ENCODE measurements around the gene ERBB2.
A peak's percentile ranks its signal among the peaks of the same experiment; 100 is the strongest.

The ERBB2 gene

DNA sequence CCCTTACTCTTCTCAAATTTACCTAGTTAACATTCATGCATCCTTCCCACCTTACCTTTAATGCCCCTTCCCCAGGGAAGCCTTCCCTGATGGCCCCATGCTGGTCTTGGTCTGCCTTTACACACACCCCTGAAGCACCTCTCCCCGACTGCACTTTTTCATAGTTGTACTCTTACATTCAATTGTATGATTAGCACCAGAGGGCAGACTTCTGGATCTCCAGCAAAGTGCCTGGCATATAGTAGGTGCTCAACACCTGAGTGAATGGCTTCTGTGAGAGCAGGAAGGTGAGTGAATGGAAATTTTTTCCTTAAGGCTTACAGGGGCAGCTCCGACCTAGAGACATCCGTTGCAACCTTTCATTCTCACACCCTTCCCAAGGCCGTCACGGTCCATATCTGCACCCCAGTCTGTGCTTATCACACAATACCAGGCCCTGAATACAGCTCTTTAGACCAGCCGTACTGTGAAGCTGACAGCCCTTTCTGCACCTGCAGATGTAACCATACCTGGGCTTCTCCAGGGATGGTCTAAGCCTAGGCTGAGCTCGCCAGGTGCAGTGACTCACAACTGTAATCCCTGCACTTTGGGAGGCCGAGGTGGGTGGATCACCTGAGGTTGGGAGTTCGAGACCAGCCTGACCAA is 16.4 kb upstream of the ERBB2 start:
- TF ChIP-seq, protein P1, sequence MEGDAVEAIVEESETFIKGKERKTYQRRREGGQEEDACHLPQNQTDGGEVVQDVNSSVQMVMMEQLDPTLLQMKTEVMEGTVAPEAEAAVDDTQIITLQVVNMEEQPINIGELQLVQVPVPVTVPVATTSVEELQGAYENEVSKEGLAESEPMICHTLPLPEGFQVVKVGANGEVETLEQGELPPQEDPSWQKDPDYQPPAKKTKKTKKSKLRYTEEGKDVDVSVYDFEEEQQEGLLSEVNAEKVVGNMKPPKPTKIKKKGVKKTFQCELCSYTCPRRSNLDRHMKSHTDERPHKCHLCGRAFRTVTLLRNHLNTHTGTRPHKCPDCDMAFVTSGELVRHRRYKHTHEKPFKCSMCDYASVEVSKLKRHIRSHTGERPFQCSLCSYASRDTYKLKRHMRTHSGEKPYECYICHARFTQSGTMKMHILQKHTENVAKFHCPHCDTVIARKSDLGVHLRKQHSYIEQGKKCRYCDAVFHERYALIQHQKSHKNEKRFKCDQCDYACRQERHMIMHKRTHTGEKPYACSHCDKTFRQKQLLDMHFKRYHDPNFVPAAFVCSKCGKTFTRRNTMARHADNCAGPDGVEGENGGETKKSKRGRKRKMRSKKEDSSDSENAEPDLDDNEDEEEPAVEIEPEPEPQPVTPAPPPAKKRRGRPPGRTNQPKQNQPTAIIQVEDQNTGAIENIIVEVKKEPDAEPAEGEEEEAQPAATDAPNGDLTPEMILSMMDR (conservative IDR thresholded peaks at IDR 0.05; ENCODE audit: low read depth, low read length) = no peak
- DNase-seq (ENCODE audit: low read depth) = no peak
- H3K4me3 ChIP-seq (ENCODE audit: low read length) = no peak overlapping the region

DNA sequence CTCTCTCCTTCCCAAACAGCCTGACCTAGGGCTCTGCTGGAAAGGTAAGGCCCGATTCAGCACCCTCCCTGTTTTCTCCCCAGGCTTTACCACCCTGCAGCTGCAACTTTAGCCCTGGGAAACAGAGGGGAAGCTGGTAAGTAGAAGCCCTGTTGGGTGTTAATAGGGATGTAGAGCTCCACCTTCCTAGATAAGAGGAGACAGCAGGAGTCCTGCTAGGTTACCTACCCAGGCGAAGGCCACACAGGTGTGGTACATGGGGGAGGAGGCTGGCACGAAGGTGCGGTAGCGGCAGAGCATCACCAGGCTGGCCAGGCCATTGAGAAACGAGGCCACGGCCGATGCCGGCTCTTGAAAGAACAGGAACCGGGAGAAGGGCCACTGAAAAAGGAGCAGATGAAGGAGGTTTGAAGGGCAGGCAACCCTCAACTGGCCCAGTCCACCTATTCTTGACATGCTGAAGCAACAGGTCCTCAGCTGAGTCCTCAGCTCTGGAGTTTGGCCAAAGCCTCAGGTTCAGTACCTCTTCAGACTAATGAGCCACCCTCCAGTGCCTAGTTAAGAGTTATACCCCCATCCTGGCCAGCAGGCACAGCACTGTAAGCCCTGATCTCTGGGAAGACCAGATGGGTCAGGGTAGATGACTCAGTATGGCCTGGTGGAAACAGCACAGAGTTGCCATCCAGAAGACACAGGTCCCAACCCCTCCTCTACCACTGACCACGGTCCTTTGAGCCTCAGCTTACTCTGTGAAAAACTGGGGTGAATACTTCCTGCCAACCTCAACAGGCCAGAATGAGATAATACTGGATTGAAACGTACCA is 15.3 kb upstream of the ERBB2 start:
- TF ChIP-seq, protein P1 (conservative IDR thresholded peaks at IDR 0.05; ENCODE audit: low read depth, low read length) = no peak
- no peak overlapping the region for H3K4me3 ChIP-seq (ENCODE audit: low read length)
- DNase-seq (ENCODE audit: low read depth) = no peak

DNA sequence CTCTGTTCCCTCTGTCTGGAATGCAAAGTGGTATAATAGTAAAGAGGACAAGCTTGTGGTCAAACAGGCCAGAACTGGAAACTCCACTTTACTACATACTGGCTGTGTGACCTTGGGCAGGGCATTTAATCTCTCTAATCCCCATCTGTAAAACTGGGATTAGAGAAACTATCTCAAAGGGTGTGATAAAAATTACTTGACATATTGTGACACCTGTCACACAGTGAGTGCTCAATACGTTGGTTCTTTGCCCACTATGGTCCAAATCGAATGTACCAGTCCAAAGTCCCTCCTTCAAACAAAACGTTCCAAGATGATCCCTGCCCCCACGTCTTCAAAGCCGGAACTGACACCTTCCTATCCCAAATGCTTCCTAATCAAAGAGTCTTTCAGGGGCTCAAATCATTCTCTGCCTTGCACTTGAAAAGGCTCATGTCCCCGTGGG is 12.7 kb upstream of the ERBB2 start:
- TF ChIP-seq, protein P1 (conservative IDR thresholded peaks at IDR 0.05; ENCODE audit: low read depth, low read length) = no peak
- DNase-seq (ENCODE audit: low read depth) = no peak
- H3K4me3 ChIP-seq (ENCODE audit: low read length) = peak overlapping the region; percentile 73

DNA sequence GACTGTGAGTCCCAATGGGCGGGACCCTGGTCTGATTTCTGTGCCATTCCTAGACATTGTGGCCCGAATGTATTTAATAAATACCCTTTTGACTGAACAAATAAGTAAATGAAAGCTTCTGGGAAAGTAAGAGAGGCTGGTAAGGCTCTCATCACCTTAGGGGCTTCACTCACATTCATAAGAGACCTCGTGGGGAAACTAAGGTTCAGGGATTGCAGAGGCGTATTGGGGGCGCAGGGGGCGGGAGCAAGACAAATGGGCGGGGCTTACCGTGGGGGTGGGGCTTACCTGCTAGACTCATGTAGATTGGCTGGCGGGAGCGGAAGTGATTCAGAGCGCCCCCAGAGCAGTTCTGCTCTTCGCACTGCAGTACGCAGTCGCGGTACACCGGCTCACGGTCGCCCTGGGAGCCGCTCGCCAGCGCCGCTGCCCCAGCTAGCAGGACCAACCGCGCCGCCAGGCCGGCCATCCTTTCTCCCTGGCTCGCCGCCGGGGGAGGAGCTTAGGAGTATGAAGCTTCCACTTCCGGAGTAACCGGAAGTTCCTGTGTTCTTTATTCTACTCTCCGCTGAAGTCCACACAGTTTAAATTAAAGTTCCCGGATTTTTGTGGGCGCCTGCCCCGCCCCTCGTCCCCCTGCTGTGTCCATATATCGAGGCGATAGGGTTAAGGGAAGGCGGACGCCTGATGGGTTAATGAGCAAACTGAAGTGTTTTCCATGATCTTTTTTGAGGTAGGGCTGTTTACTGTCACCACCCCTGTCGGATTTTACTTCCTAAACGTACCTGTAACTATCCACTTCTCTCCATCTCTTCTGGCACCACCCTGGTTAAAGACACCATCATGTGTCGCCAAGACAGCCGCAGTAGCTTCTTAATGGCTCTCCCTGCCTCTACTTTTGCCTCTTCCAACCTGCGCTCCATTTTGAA is 12.1 kb upstream of the ERBB2 start, which contains the start of gene PGAP3:
Gene PGAP3 (minus strand): TSS at position 512 of the 929 bp plus-strand sequence. CDS start 43 bp downstream, at position 469.
- DNase-seq (ENCODE audit: low read depth) = peak; percentile 52
- peak within 1 kb of the TSS; percentile 73 for H3K4me3 ChIP-seq (ENCODE audit: low read length)
- TF ChIP-seq, protein P1 (conservative IDR thresholded peaks at IDR 0.05; ENCODE audit: low read depth, low read length) = no peak

DNA sequence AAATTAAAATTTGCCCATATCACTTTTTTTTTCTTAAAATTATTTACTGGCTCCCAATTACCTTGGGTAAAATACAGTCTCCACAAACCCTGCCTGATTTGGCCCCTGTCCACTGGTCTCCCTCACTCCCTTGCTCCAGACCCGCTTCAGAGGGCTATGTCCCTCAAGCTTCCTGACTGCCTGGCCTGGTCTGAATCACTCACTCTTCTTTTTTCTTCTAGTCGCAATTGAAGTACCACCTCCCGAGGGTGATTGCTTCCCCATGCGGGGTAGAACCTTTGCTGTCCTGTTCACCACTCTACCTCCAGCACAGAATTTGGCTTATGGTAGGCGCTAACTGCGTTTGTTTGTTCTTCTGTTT is 11.4 kb upstream of the ERBB2 start:
- H3K4me3 ChIP-seq (ENCODE audit: low read length) = peak overlapping the region; percentile 73
- DNase-seq (ENCODE audit: low read depth) = no peak
- TF ChIP-seq, protein P1 (conservative IDR thresholded peaks at IDR 0.05; ENCODE audit: low read depth, low read length) = no peak

DNA sequence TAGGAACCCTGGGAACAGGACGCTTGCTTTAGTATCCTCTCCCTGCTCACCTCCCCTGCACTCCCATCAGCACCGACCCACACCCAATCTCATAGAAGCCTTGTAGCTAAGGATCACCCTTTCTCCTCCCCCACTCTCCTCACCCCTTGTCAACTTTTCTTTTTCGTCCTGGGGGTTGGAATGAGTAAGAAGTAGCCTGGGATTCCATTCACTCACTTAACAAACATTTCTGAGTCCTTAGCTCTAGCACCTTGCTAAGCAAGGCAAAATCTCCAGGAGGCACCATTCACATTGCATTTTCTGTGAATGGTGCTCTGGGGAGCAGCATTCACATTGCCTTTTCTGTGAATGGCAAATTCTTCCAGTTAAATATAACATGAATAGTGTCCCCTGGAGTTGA is 10.9 kb upstream of the ERBB2 start:
- peak overlapping the region; percentile 73 for H3K4me3 ChIP-seq (ENCODE audit: low read length)
- TF ChIP-seq, protein P1 (conservative IDR thresholded peaks at IDR 0.05; ENCODE audit: low read depth, low read length) = no peak

More for the DNA sequence above, 10.9 kb upstream of the ERBB2 start:
- no peak for DNase-seq (ENCODE audit: low read depth)

Measured in retinal pigment epithelial cell (primary cell).